SK-MEL-5 (cell line): ENCODE results near the gene AEN. TPM values are rescaled to one million over a fixed set of nuclear protein-coding genes. Genes with fewer than 3 reads are reported as not detected.
A peak's percentile ranks its signal among the peaks of the same experiment; 100 is the strongest.
"Not testable (repeated sequence)": the region's sequence is repeated elsewhere in the genome, so short reads cannot be mapped to it uniquely, and the experiment has no call there.

Experiments used
- DNase-seq: peaks from one replicate; pipeline ENCODE4 v3.0.0-alpha.2; 2016; ENCODE audit warnings: low read depth, low spot score
- in situ Hi-C: cut with HindIII; loops from 2 replicates; pipeline ENCODE4 v1.10.0; 2016; ENCODE audit warnings: low sequenced_read_pairs, high pct_unique_total_duplicates, low pct_unique_long_range_greater_than_20kb
- total RNA-seq: library from RNA; depleted of rRNA; stranded (reverse); fragments of >200 nt; shearing (Covaris generic); gene quantifications from 2 replicates; pipeline ENCODE4 v1.2.3, GENCODE V29; 2014

Gene AEN
- total RNA-seq, 1 experiment from 2014 or later: 108 TPM

DNA sequence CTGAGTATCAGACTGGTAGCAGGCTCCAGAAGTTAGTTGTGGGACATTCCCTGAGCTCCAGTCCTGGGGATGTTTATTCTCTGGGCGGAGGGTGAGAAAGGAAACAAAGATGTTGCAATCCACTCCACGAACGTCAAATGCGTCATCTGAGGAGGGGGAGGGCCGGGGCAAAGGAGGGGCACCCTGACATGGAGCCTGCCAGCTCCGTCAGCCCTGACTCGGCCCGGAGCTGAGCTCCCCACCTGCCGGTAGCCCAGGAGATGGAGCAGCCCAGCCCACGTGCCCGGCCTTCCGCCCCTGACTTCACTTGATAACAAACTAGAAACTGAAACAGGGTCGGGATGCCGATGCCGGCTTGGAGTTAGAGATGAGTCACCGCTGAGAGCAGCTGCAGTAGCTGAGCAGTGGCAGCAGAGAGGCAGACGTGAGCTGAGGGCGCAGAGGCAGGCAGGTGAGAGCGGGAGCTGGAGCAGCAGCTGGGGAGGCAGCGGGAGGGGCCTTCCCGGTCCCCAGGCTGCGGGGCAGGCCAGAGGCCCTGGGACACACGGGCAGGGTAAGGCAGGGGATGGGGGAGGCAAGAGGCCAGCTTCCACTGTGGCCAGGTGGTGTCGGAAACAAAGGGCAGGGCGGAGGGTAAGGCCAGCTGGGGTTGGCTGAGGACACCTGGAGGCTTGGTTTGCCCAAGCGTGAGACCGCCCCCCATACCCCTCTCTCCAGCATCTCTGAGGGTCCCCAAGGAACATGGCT is 17.7 kb downstream of the AEN start, which contains the start of gene ISG20:
ISG20 (plus strand) TSS at position 391 of the 747 bp plus-strand sequence; CDS start at position 742, 351 bp downstream.
- DNase-seq: peak; percentile 91
- in situ Hi-C loops: no loop called here

DNA sequence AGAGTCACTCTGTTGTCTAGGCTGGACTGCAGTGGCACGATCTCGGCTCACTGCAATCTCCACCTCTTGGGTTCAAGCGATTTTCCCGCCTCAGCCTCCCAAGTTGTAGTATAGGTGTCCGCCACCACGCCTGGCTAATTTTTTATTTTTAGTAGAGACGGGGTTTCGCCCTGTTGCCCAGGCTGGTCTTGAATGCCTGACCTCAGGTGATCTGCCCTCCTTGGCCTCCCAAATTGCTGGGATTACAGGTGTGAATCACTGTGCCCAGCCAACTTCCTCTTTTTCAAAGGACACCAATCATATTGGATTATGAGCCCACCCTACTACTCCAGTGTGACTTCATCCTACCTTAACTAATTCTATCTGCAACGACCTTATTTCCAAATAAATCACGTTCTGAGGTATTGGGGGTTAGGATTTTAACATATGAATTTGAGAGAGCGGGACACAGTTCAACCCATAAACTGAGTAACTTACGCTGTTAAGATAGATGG is 20.9 kb downstream of the AEN start:
- in situ Hi-C loops: no loop called here
- DNase-seq: no peak

DNA sequence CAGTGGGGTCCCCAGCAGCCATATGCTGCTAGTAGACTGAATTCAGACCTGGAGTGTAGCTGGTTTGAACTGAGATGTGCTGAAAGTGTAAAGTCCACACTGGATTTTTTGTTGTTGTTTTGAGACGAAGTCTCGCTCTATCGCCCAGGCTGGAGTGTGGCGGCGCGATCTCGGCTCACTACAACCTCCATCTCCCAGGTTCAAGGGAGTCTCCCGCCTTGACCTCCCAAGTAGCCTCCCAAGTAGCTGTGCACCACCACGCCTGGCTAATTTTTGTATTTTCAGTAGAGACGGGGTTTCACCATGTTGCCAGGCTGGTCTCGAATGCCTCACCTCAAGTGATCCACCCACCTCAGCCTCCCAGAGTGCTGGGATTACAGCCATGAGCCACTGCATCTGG is 21.4 kb downstream of the AEN start:
- in situ Hi-C loops, DNase-seq: not testable (repeated sequence)

DNA sequence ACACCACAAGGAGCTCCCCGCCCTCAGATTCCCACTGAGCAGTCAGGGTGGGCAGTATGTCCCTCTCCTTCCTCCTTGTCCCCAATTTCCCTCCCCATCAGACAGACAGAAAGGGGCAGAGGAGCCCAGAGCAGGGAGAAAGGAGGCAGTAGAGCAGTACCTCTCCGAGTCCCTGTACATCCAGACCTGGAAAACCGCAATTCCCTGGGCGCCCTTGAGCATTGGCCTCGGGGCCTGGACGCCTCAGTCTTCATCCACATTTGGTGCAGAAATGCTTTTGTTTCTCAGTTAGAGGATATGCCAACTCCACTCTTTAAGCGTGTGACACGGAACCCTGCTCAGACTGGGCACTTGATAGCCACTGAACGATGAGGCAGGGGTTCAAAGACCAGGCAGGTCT is 23.6 kb downstream of the AEN start:
- in situ Hi-C loops: no loop called here
- no peak for DNase-seq

DNA sequence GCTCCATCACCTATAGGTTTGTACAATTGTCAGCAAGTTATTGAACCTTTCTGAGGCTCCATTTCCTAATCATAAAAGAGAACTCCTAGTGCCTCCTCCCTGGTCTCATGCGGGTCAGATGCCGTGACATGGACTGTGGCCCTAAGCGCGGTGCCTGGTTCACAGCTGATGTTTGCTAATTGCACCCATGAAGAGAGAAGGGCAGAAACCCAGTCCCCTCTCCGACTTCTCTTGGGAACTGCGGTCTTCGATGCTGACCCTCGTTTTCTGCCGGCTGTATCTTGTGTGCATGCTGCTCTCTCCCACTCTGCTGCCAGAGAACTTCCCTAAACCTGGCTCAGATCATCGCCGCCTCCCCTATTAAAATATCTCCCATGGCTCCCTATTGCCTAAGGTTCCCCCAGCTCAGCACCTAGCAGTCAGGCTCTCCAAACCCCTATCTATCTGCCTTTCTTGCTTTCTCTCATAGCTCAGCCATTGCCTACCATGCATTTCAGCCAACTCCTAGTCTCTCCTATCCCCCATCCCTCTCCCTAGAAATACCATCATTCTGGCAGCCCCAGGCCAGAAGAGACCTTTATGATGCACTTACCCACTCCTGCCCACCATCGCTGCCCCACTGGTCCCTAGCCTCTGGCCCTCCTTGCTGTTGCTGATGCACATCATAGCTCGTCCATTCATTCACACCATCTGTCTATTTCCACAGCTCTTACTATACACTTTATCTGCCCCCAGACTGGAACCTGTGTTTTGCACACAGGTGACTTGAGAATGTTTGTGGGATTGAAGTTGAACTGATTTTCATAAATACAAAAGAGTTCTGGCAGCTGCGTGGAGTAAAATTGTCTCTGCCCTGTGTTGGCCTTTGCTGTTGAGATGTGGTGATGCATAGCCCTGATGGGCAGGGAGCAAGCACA is 24.3 kb downstream of the AEN start:
- in situ Hi-C loops: no loop called here
- DNase-seq: no peak

DNA sequence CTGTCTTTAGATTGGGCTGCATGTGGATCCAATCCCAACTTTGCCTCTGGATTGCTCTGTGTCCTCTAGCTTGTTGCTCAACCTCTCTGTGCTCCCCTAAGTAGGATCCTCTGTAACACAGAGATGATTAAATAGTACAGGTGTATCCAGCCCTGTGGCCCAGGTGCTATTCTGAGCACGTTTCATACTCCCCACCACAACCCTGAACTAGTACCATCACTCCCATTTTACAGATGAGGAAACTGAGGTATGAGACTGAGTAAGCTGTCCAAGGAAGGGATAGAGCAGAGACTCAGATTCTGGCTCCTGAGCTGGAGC is 24.9 kb downstream of the AEN start:
- in situ Hi-C loops: no loop called here

DNA sequence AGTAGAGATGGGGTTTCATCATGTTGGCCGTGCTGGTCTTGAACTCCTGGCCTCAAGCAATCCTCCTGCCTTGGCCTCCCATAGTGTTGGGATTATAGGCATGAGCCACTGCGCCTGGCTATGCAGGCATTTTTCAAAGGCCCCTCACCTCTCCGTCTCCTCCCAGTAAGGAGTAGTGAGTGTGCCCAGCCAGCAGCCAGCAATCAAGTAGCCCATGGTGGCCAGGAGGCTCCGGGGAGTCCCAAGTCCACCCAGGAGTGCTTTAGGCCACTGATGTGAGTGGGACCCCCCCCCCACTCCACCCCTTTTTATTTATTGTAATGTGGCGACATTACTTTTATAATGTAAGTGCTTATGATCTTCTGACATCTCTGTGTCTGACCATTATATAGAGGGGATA is 25.8 kb downstream of the AEN start:
- in situ Hi-C loops: no loop called here
- DNase-seq: no peak

More for the DNA sequence above, 24.9 kb downstream of the AEN start:
- no peak for DNase-seq

DNA sequence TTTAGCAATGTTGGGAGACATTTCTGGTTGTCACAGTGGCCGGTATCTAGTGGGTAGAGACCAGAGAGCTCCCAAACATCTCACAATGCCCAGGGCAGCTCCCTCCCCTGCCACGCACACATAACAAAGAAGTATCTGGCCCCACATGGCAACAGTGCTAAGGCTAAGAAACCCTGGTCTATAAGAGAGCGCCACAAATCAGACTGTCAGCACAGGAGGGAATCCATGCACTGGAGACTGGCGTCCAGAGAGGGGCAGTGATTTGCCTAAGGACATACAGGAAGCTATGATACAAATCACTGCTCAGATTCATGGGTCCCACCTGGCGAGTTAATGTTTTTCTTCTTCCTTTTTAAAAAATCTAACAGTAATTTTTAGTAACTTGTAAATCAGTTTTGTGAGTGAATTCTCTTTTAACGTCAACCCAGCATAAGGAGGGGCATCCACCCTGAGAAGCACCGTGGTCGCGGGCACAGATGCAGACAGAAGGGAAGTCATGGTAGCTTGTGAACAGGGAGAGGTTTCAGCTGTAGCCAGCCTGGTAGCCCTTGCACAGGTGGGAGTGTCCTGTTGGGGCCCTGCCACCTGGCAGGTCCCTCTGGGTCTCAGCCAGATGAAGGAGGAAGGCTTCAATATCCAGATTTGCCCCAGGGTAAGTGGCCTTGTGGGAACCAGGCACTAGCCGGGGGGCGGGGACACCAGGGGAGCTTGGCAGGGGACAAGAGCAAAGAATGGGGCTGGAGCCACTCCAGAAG is 26.4 kb downstream of the AEN start:
- in situ Hi-C loops: no loop called here
- no peak for DNase-seq

DNA sequence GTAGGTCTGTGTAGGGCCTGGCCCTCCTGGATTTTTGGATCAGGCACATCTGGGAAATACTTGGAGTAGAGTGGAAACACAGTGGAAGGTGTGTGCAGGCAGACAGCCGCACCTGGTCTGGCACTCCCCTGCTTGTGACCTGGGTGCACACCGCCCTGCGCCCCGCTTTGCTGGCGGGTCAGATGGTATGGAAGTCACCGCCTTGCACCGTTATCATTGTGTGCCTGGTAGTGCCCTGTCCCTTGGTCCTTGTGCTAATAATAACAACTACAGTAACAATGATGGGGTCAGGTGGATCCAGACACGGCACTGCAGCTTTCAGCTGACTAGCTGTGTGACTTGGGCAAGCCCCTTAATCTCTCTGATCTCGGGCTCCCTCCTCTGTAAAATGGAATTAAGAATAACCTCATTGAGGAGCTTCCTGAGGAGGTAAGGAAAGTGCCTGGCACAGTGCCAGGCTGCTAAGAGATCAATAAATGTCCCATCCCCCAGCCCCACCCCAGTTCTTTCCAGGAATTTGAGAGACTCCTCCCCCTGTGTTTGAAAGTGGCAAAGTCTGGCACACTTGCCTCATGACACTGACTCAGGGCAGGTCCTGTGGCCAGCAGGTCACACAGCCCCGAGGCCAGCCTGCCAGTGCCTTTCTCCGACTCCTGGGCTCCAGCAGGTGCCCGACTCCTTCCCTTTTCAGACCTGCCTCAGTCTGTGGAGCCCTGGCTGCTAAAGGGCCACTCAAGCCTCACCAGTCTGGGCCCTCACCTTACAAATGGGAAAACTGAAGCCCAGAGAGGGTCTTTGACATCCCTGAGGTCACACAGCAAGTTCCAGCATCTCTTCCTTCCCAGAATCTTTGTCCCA is 27.4 kb downstream of the AEN start:
- in situ Hi-C loops: no loop called here
- peak; percentile 88 for DNase-seq

DNA sequence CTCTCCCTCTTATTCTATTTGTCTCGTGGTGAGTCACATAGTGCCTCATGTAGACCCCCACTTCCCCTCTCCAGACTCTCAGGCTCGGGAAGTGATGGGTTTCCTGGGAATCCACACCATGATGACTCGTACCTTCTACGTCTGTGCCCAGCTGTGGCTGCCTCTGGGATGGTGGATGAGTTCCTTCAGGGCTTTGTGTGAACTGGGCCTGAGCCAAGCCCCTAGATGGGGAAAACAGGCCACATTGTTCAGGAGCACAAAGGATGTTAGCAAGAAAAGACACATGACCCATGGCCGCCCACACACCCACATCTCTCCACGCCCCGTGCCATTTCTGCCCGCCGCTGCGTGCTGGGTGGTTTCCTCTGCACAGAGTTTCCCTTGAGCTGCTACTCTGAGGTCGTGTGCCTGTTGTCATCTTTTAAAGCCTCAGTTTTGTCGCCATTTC is 28.2 kb downstream of the AEN start:
- in situ Hi-C loops: no loop called here
- DNase-seq: peak; percentile 99

DNA sequence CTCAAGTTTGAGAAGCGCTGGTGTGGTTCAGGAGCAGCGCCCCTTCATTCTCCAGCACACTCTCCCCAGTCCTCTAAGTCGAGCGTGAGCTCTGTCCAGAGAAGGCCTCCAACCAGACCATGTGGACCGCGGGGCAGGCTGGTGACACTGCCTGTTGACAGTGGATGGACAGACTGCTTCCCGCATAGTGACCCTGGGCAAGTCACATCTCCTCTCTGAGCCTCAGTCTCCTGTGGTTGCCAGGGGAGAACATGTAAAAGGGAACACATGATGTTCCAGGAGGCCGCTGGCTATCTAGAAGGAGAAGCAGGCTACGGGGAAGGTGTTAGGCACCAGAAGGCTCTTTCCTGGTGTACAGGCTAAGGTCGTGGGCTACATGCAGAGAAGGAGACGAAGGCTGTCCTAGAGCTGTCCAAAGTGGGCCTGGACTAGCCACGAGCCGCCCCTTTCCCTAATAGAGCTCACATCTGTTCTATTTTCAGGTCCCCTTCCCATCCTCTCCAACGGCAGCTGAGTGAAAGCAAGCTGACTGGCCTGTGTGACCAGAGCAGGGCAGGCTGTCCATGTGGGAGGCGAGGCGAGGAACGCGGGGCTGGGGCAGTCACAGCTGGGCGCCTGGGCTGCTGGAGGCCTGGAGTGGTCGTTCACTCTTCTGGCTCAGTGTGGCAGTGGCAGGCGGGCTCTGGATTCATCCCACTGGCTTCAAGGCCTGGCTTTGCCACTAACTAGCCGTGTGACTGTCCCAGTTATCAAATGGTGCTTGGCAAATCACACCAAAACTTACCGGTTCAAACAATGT is 28.8 kb downstream of the AEN start:
- in situ Hi-C loops: no loop called here
- no peak for DNase-seq

DNA sequence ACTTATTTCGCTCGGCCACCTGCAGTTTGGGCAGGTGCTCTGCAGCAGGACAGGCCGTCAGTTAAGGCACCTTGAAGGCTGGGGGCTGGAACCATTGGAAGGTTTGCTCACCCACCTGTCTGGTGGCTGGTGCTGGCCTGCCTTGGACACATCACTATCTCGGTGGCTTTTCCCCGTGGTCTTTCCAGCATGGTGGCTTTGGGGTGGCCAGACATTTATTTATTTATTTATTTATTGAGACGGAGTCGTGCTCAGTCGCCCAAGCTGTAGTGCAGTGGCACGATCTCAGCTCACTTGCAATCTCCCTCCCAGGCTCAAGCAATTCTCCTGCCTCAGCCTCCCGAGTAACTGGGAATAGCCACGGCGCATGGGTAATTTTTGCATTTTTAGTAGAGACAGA is 29.4 kb downstream of the AEN start:
- in situ Hi-C loops: no loop called here

DNA sequence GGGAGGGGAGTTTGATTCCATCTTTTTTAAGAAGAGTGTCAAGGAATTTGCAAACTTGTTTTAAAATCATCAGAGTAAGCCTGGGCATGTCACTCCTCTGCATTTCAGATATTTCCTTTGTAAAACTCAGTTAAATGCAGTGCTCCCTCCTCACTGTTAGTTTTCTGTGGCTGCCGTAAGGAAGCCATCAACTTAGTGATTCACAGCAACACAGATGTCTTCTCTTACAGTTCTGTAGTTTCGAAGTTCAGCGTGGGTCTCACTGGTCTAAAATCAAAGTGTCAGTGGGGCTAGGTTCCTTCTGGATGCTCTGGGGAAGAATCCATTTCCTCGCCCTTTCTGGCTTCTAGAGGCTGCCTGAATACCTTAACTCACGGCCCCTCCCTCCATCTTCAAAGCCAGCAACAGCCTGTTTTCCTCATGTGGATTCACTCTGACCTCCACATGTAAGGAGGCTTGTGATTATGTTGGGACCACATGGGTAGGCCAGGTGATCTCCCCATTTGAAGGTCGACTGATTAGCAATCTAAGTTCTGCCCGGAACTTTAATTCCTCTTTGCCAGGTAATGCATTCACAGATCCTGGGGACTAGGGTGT is 30.1 kb downstream of the AEN start:
- in situ Hi-C loops: no loop called here
- no peak for DNase-seq

More for the DNA sequence above, 29.4 kb downstream of the AEN start:
- DNase-seq: no peak

DNA sequence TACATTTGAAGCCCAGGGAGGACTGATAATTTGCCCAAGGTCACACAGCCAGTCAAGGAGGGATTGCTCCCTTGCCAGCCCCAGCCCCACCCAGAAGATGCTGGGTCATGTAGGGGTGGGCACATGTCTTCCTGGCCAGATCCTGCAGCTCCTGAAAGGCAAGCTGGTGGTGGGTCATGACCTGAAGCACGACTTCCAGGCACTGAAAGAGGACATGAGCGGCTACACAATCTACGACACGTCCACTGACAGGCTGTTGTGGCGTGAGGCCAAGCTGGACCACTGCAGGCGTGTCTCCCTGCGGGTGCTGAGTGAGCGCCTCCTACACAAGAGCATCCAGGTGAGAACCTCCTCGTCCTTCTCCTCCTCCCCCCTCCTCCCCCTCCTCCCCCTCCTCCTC is 30.8 kb downstream of the AEN start:
- no peak for DNase-seq
- in situ Hi-C loops: no loop called here

DNA sequence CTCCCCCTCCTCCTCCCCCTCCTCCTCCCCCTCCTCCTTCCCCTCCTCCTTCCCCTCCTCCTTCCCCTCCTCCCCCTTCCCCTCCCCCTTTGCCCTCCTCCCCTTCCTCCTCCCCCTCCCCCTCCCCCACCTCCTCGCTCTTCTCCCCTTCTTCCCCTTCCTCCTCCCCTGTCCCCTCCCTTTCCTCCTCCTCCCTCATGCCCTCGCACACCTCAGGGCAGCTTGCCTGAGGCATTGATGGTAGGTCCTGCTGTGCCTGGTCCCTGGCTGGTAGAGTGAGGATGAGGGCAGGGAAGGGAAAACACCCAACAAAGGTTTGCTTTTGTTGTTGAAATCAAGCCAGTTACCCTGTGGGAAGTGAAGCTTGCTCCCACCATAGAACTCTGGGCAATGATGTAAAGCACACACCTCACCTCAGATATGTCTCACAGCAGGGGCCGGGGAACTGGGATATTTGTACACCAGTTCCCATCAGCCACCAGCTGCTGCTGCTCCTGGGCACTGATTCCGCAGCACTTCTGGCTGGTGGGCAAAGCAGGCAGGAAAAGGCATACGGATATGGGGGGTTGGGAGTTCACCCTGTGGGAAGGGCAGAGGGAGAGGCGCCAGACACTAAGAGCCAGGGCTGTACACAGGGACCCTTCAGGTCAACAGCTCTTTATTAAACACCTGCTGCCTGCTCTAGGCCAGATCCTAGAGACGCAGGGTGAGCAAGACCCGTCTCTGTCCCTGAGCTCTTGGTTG is 31.5 kb downstream of the AEN start:
- in situ Hi-C loops: no loop called here

More for the DNA sequence above, 31.5 kb downstream of the AEN start:
- no peak for DNase-seq
